ENCODE data around the gene TTPAL.

TTPAL gene

GRCh38 chr20:44445742-44446710 lies 29.6 kb upstream of the TTPAL start:
- Histone ChIP-seq H3K9me3 (ENCODE audit: control insufficient read depth, low read length) (no peaks in the 10 kb centered on the region), H3K4me3 (ENCODE audit: extremely low read depth, insufficient read depth, low read length, poor library complexity, severe bottlenecking) (no peak overlapping the region), H3K27ac (ENCODE audit: low read depth, low read length, severe bottlenecking) (no peak overlapping the region), H3K36me3 (ENCODE audit: control insufficient read depth, insufficient read depth, low read length) (no peaks in the 10 kb centered on the region), H3K4me1 (ENCODE audit: control insufficient read depth, insufficient read depth, low read length, poor library complexity, severe bottlenecking) (no peaks in the 10 kb centered on the region)
- 84 to 87% methylated on average over 4 of the region's 6 CpGs for WGBS, 2 experiments (ENCODE audit: insufficient coverage in 2 of 2)

GRCh38 chr20:44447827-44448419 lies 27.8 kb upstream of the TTPAL start:
- Histone ChIP-seq H3K4me1 (ENCODE audit: control insufficient read depth, insufficient read depth, low read length, poor library complexity, severe bottlenecking) (no peaks in the 10 kb centered on the region), H3K9me3 (ENCODE audit: control insufficient read depth, low read length) (no peaks in the 10 kb centered on the region), H3K27ac (ENCODE audit: low read depth, low read length, severe bottlenecking) (no peak overlapping the region), H3K36me3 (ENCODE audit: control insufficient read depth, insufficient read depth, low read length) (no peaks in the 10 kb centered on the region), H3K4me3 (ENCODE audit: extremely low read depth, insufficient read depth, low read length, poor library complexity, severe bottlenecking) (no peak overlapping the region)
- WGBS, 2 experiments (ENCODE audit: insufficient coverage in 2 of 2) = 86 to 96% methylated on average over 3 of the region's 3 CpGs

- H3K9me3 ChIP-seq (ENCODE audit: control insufficient read depth, low read length) = no peaks in the 10 kb centered on the region
- H3K4me1 ChIP-seq (ENCODE audit: control insufficient read depth, insufficient read depth, low read length, poor library complexity, severe bottlenecking) = no peaks in the 10 kb centered on the region
- H3K36me3 ChIP-seq (ENCODE audit: control insufficient read depth, insufficient read depth, low read length) = no peaks in the 10 kb centered on the region
- WGBS, 2 experiments (ENCODE audit: insufficient coverage in 2 of 2) = 76 to 81% methylated on average over 7 to 9 of the region's 9 CpGs
- no peak overlapping the region for H3K27ac ChIP-seq (ENCODE audit: low read depth, low read length, severe bottlenecking)
- no peak overlapping the region for H3K4me3 ChIP-seq (ENCODE audit: extremely low read depth, insufficient read depth, low read length, poor library complexity, severe bottlenecking)
Measured at GRCh38 chr20:44448753-44449546, 26.7 kb upstream of the TTPAL start.

GRCh38 chr20:44449864-44450263 lies 25.8 kb upstream of the TTPAL start:
- Histone ChIP-seq H3K27ac (ENCODE audit: low read depth, low read length, severe bottlenecking) (no peak overlapping the region), H3K36me3 (ENCODE audit: control insufficient read depth, insufficient read depth, low read length) (no peaks in the 10 kb centered on the region), H3K9me3 (ENCODE audit: control insufficient read depth, low read length) (no peaks in the 10 kb centered on the region), H3K4me1 (ENCODE audit: control insufficient read depth, insufficient read depth, low read length, poor library complexity, severe bottlenecking) (no peaks in the 10 kb centered on the region), H3K4me3 (ENCODE audit: extremely low read depth, insufficient read depth, low read length, poor library complexity, severe bottlenecking) (no peak overlapping the region)
- 75 to 92% methylated on average over 2 to 5 of the region's 7 CpGs for WGBS, 2 experiments (ENCODE audit: insufficient coverage in 2 of 2)

- Histone ChIP-seq H3K27ac (ENCODE audit: low read depth, low read length, severe bottlenecking) (no peak overlapping the region), H3K36me3 (ENCODE audit: control insufficient read depth, insufficient read depth, low read length) (no peaks in the 10 kb centered on the region), H3K9me3 (ENCODE audit: control insufficient read depth, low read length) (no peaks in the 10 kb centered on the region), H3K4me1 (ENCODE audit: control insufficient read depth, insufficient read depth, low read length, poor library complexity, severe bottlenecking) (no peaks in the 10 kb centered on the region), H3K4me3 (ENCODE audit: extremely low read depth, insufficient read depth, low read length, poor library complexity, severe bottlenecking) (no peak overlapping the region)
- 57 to 75% methylated on average over 1 to 3 of the region's 3 CpGs for WGBS, 2 experiments (ENCODE audit: insufficient coverage in 2 of 2)
Measured at GRCh38 chr20:44450281-44450889, 25.3 kb upstream of the TTPAL start.

GRCh38 chr20:44450903-44451450 lies 24.7 kb upstream of the TTPAL start:
- no peaks in the 10 kb centered on the region for H3K4me1 ChIP-seq (ENCODE audit: control insufficient read depth, insufficient read depth, low read length, poor library complexity, severe bottlenecking)
- no peaks in the 10 kb centered on the region for H3K9me3 ChIP-seq (ENCODE audit: control insufficient read depth, low read length)
- no peak overlapping the region for H3K27ac ChIP-seq (ENCODE audit: low read depth, low read length, severe bottlenecking)
- no peaks in the 10 kb centered on the region for H3K36me3 ChIP-seq (ENCODE audit: control insufficient read depth, insufficient read depth, low read length)
- no peak overlapping the region for H3K4me3 ChIP-seq (ENCODE audit: extremely low read depth, insufficient read depth, low read length, poor library complexity, severe bottlenecking)
- 58 to 79% methylated on average over 4 to 5 of the region's 7 CpGs for WGBS, 2 experiments (ENCODE audit: insufficient coverage in 2 of 2)

GRCh38 chr20:44454306-44454963 lies 21.2 kb upstream of the TTPAL start:
- H3K4me1 ChIP-seq (ENCODE audit: control insufficient read depth, insufficient read depth, low read length, poor library complexity, severe bottlenecking) = no peaks in the 10 kb centered on the region
- H3K4me3 ChIP-seq (ENCODE audit: extremely low read depth, insufficient read depth, low read length, poor library complexity, severe bottlenecking) = no peak overlapping the region
- no peaks in the 10 kb centered on the region for H3K9me3 ChIP-seq (ENCODE audit: control insufficient read depth, low read length)
- WGBS, 2 experiments (ENCODE audit: insufficient coverage in 2 of 2) = 85 to 92% methylated on average over 2 to 3 of the region's 7 CpGs
- no peaks in the 10 kb centered on the region for H3K36me3 ChIP-seq (ENCODE audit: control insufficient read depth, insufficient read depth, low read length)
- no peak overlapping the region for H3K27ac ChIP-seq (ENCODE audit: low read depth, low read length, severe bottlenecking)

GRCh38 chr20:44455126-44455525 lies 20.5 kb upstream of the TTPAL start:
- Histone ChIP-seq H3K27ac (ENCODE audit: low read depth, low read length, severe bottlenecking) (no peak overlapping the region), H3K9me3 (ENCODE audit: control insufficient read depth, low read length) (no peaks in the 10 kb centered on the region), H3K36me3 (ENCODE audit: control insufficient read depth, insufficient read depth, low read length) (no peaks in the 10 kb centered on the region), H3K4me3 (ENCODE audit: extremely low read depth, insufficient read depth, low read length, poor library complexity, severe bottlenecking) (no peak overlapping the region), H3K4me1 (ENCODE audit: control insufficient read depth, insufficient read depth, low read length, poor library complexity, severe bottlenecking) (no peaks in the 10 kb centered on the region)
- WGBS, 2 experiments (ENCODE audit: insufficient coverage in 2 of 2) = 93 to 100% methylated on average over 1 to 2 of the region's 3 CpGs

GRCh38 chr20:44456611-44457010 lies 19.1 kb upstream of the TTPAL start:
- Histone ChIP-seq H3K4me3 (ENCODE audit: extremely low read depth, insufficient read depth, low read length, poor library complexity, severe bottlenecking) (no peak overlapping the region), H3K36me3 (ENCODE audit: control insufficient read depth, insufficient read depth, low read length) (no peaks in the 10 kb centered on the region), H3K4me1 (ENCODE audit: control insufficient read depth, insufficient read depth, low read length, poor library complexity, severe bottlenecking) (no peaks in the 10 kb centered on the region), H3K27ac (ENCODE audit: low read depth, low read length, severe bottlenecking) (no peak overlapping the region), H3K9me3 (ENCODE audit: control insufficient read depth, low read length) (no peaks in the 10 kb centered on the region)
- WGBS, 2 experiments (ENCODE audit: insufficient coverage in 2 of 2) = 88 to 100% methylated on average over 4 to 8 of the region's 8 CpGs

GRCh38 chr20:44457016-44457415 lies 18.7 kb upstream of the TTPAL start:
- no peaks in the 10 kb centered on the region for H3K9me3 ChIP-seq (ENCODE audit: control insufficient read depth, low read length)
- H3K4me3 ChIP-seq (ENCODE audit: extremely low read depth, insufficient read depth, low read length, poor library complexity, severe bottlenecking) = no peak overlapping the region
- 81 to 94% methylated on average over 4 to 6 of the region's 6 CpGs for WGBS, 2 experiments (ENCODE audit: insufficient coverage in 2 of 2)
- no peak overlapping the region for H3K27ac ChIP-seq (ENCODE audit: low read depth, low read length, severe bottlenecking)
- no peaks in the 10 kb centered on the region for H3K36me3 ChIP-seq (ENCODE audit: control insufficient read depth, insufficient read depth, low read length)
- H3K4me1 ChIP-seq (ENCODE audit: control insufficient read depth, insufficient read depth, low read length, poor library complexity, severe bottlenecking) = no peaks in the 10 kb centered on the region

All from mesodermal cell (in vitro differentiated cells).